ENCODE results near the gene RNF26.

RNF26 gene

GRCh38 chr11:119316016-119316728 is 18.2 kb upstream of the RNF26 start:
- DNase-seq (ENCODE audit: low read depth), result no peak

GRCh38 chr11:119316729-119317591 is 17.4 kb upstream of the RNF26 start, which contains the start of gene MCAM:
Gene MCAM (minus strand): TSS chr11:119317130. CDS start chr11:119317101, 29 bp downstream.
- no peak for DNase-seq (ENCODE audit: low read depth)

GRCh38 chr11:119317592-119318239 is 16.6 kb upstream of the RNF26 start:
- no peak for DNase-seq (ENCODE audit: low read depth)

- DNase-seq (ENCODE audit: low read depth), result no peak
Observed at GRCh38 chr11:119318240-119319135, 15.8 kb upstream of the RNF26 start.

GRCh38 chr11:119319136-119319699 is 15.1 kb upstream of the RNF26 start:
- no peak for DNase-seq (ENCODE audit: low read depth)

- DNase-seq (ENCODE audit: low read depth), result no peak
Observed at GRCh38 chr11:119319700-119320239, 14.6 kb upstream of the RNF26 start.

- no peak for DNase-seq (ENCODE audit: low read depth)
Observed at GRCh38 chr11:119320240-119320775, 14.0 kb upstream of the RNF26 start.

- DNase-seq (ENCODE audit: low read depth), result peak; percentile 30
Observed at GRCh38 chr11:119320776-119321524, 13.4 kb upstream of the RNF26 start.

GRCh38 chr11:119322360-119322739 is 12.0 kb upstream of the RNF26 start:
- no peak for DNase-seq (ENCODE audit: low read depth)

- DNase-seq (ENCODE audit: low read depth), result no peak
Observed at GRCh38 chr11:119322921-119323531, 11.3 kb upstream of the RNF26 start.

GRCh38 chr11:119323532-119324033 is 10.7 kb upstream of the RNF26 start:
- DNase-seq (ENCODE audit: low read depth), result peak; percentile 83

- no peak for DNase-seq (ENCODE audit: low read depth)
Observed at GRCh38 chr11:119324189-119324588, 10.1 kb upstream of the RNF26 start.

GRCh38 chr11:119329320-119329719 is 5.0 kb upstream of the RNF26 start:
- no peak for DNase-seq (ENCODE audit: low read depth)

GRCh38 chr11:119330237-119330636 is 4.1 kb upstream of the RNF26 start:
- no peak for DNase-seq (ENCODE audit: low read depth)

GRCh38 chr11:119332111-119332765 is 2.1 kb upstream of the RNF26 start:
- no peak for DNase-seq (ENCODE audit: low read depth)

GRCh38 chr11:119335091-119335654 is 846 bp downstream of the RNF26 start:
- no peak for DNase-seq (ENCODE audit: low read depth)

- DNase-seq (ENCODE audit: low read depth), result no peak
Observed at GRCh38 chr11:119335655-119336543, 1.6 kb downstream of the RNF26 start.

All from activated T-cell treated with anti-CD3 and anti-CD28 coated beads for 1 hour (primary cell).